ENCODE results near the gene CYP1B1.

DNA sequence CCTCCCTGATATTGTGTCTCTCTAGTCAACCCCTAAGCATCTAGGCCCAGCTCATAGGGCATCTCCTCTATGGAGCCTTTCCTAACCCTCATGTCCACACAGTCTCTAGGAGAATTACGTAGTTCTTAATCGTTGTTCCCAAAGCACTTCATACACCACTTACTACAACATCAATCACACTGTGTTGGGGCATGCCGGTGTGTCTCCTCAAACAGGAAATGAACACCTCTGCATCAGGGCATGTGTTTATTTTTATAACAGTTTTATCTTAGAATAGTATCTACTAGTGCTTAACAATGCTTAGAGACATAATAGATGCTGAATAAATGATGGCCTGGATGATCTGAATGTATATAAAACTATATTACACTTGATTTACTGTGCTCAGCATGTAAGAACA, 19.7 kb downstream of the CYP1B1 start:
- TF ChIP-seq CTCF (IDR thresholded peaks at IDR 0.05 in 4 of 5, conservative IDR thresholded peaks at IDR 0.05 in 1 of 5) (no peak), POLR2A (IDR thresholded peaks at IDR 0.05) (no peak)

Data from gastrocnemius medialis (tissue), 4 donors.